GM12801 (cell line): ENCODE results near the gene EFHB.

Source experiments
- CTCF ChIP-seq: IDR thresholded peaks from one replicate; pipeline ENCODE4 v1.5.1; 2011; ENCODE audit warnings: control low read depth; ENCODE audit not compliant: insufficient read length; ENCODE audit errors: extremely low read depth

The EFHB gene

DNA sequence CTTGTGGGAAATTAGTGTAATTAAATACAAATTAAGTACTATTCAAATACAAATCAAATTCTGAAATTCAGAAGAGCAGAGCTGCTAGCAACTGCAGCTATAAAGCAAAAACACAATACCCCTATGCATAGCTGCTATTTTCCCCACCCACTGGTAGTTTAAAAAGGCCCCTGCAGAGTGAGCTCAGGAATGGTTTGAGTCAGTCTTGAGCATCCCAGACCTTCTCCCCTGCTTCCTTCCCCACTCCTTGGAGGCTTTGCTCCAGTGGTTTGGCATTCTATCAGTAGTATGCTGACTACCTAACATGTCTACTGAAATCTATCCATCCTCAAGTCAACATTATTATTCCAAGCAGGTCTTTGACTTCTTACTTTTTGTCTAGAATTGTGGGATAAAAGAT, 53.0 kb downstream of the EFHB start:
- no peak for TF ChIP-seq CTCF

DNA sequence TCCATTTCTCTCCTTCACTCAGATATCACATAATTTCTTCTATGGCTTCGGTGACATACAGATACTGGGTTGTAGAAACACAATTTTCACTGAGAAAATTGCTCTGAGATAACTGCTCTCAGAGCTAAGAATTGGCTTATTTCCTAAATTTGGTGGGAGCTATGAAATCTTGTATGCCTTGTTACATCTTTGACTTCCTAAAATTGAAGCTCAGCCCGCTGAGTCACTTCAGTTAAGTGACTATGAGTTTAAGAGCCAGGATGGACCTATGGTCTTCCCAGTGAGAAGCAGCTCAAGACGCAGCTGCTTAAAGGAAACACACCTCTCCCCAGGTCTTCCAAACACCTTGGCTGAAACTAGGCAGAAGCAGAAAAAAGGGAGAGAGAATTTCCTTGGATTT, 56.4 kb downstream of the EFHB start:
- TF ChIP-seq CTCF: no peak

DNA sequence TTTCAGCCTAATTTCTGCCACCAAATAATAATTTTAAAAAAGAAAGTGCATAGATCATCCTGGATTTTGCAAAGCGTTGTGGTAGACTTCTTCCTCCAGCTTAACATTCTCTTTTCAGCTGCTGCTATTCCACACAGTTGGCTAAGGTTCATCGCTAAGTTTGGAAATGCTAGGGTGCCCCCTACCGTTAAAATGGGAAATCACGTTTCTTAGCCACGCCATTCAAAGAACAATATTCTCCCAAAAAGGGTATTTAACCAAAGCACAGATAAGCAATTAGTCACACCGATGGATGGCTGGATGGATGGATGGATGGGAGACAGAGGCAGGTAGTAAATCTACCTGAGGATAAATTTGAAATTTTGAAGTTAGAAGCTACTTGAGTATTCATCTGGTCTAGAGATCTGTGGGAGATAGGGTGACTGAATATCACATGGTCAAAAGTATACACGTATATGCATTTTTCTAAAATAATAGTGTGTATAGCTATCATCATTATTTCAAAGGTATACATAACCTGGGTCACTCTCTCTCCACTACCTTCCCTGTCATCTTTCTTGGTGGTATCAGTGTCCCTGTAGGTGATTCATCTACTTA, 67.2 kb downstream of the EFHB start:
- no peak for TF ChIP-seq CTCF
